ENCODE measurements around the gene RNF14. TPM values are rescaled to one million over a fixed set of nuclear protein-coding genes. Genes with fewer than 3 reads are reported as not detected.

RNF14 gene
- total RNA-seq, 1 experiment from 2014 or later, result 41.9 TPM

DNA sequence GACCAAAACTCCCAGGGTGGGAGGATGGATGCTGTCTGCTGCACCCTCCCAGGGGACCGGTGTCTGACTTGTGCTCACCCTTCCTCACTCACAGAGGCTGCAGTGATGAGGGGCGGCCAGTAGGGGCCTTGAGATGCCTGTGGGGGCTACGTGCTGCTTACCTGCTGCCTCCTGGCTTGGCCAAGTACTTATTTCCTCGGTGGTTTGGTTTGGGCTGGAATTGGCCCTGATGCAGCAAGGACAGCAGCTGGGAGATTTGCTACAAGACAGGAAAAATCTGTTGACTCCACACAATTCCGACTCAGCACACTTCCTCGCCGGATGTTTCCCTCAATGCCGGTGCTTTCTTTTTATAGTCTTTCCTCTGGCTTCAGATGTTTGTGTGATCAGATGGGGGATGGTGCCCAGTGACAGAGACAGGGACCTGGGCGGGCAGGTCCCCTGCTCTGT, 17.5 kb upstream of the RNF14 start:
- no peaks in the 10 kb centered on the region for H3K79me2 ChIP-seq (ENCODE audit: low read length)
- H3K4me1 ChIP-seq (ENCODE audit: low read length), result peaks cover 8% of the 10 kb centered on the region
- DNase-seq, result peak; percentile 80
- no peaks in the 10 kb centered on the region for H3K9me2 ChIP-seq (replicated peaks; ENCODE audit: insufficient read depth, low read length)
- H3K36me3 ChIP-seq (ENCODE audit: insufficient read depth, low read length), result no peaks in the 10 kb centered on the region
- no peak overlapping the region for H3K4me2 ChIP-seq (ENCODE audit: low read depth, low read length, poor library complexity, severe bottlenecking)
- H4K20me1 ChIP-seq (ENCODE audit: insufficient read depth, low read depth, low read length), result no peaks in the 10 kb centered on the region
- H3K27ac ChIP-seq (ENCODE audit: low read length), result no peak overlapping the region
- no peaks in the 10 kb centered on the region for H3K27me3 ChIP-seq (ENCODE audit: low read length)
- H3K9ac ChIP-seq (ENCODE audit: low read length), result no peak overlapping the region
- H3K9me3 ChIP-seq (ENCODE audit: low read length), result no peaks in the 10 kb centered on the region
- no peak overlapping the region for H3K4me3 ChIP-seq (ENCODE audit: low read length)
- H2AFZ ChIP-seq (ENCODE audit: low read length), result no peak overlapping the region

DNA sequence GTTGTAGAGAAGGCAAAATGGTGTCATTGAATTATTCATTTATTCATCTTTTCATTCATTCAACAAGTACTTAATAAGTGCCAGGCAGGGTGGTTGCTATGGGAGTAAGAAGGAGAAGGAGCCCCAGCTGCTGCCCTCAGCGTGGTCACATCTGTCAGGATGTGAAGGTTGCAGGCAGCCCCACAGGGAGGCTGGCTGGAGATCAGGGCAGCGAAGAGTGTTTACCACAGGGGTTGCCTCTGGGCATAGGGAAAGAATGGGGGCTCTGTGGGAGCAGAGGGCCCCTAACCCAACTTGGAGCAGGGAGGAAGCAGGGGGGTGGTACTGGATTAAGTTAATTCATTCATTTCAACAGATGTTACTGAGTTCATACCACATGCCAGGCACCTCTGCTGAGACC, 16.9 kb upstream of the RNF14 start:
- Histone ChIP-seq H3K4me2 (ENCODE audit: low read depth, low read length, poor library complexity, severe bottlenecking) (no peak overlapping the region), H3K79me2 (ENCODE audit: low read length) (no peaks in the 10 kb centered on the region), H3K9me3 (ENCODE audit: low read length) (no peaks in the 10 kb centered on the region), H3K9me2 (replicated peaks; ENCODE audit: insufficient read depth, low read length) (no peaks in the 10 kb centered on the region), H2AFZ (ENCODE audit: low read length) (no peak overlapping the region), H3K36me3 (ENCODE audit: insufficient read depth, low read length) (no peaks in the 10 kb centered on the region), H3K9ac (ENCODE audit: low read length) (no peak overlapping the region), H3K4me3 (ENCODE audit: low read length) (no peak overlapping the region), H3K27ac (ENCODE audit: low read length) (no peak overlapping the region), H3K27me3 (ENCODE audit: low read length) (no peaks in the 10 kb centered on the region), H3K4me1 (ENCODE audit: low read length) (peaks cover 8% of the 10 kb centered on the region), H4K20me1 (ENCODE audit: insufficient read depth, low read depth, low read length) (no peaks in the 10 kb centered on the region)
- no peak for DNase-seq

GRCh38 chr5:141954194-141954593, 14.7 kb upstream of the RNF14 start:
- H3K27me3 ChIP-seq (ENCODE audit: low read length), result no peaks in the 10 kb centered on the region
- H3K4me2 ChIP-seq (ENCODE audit: low read depth, low read length, poor library complexity, severe bottlenecking), result no peak overlapping the region
- no peaks in the 10 kb centered on the region for H3K79me2 ChIP-seq (ENCODE audit: low read length)
- H3K9ac ChIP-seq (ENCODE audit: low read length), result no peak overlapping the region
- H3K36me3 ChIP-seq (ENCODE audit: insufficient read depth, low read length), result no peaks in the 10 kb centered on the region
- no peaks in the 10 kb centered on the region for H3K9me3 ChIP-seq (ENCODE audit: low read length)
- H3K4me1 ChIP-seq (ENCODE audit: low read length), result peaks cover 8% of the 10 kb centered on the region
- no peaks in the 10 kb centered on the region for H4K20me1 ChIP-seq (ENCODE audit: insufficient read depth, low read depth, low read length)
- no peak overlapping the region for H3K27ac ChIP-seq (ENCODE audit: low read length)
- no peak overlapping the region for H2AFZ ChIP-seq (ENCODE audit: low read length)
- no peak overlapping the region for H3K4me3 ChIP-seq (ENCODE audit: low read length)
- no peak for DNase-seq
- H3K9me2 ChIP-seq (replicated peaks; ENCODE audit: insufficient read depth, low read length), result no peaks in the 10 kb centered on the region

GRCh38 chr5:141957367-141957996, 11.4 kb upstream of the RNF14 start:
- H3K9ac ChIP-seq (ENCODE audit: low read length), result no peak overlapping the region
- no peaks in the 10 kb centered on the region for H3K36me3 ChIP-seq (ENCODE audit: insufficient read depth, low read length)
- no peaks in the 10 kb centered on the region for H3K27me3 ChIP-seq (ENCODE audit: low read length)
- H3K9me3 ChIP-seq (ENCODE audit: low read length), result no peaks in the 10 kb centered on the region
- H2AFZ ChIP-seq (ENCODE audit: low read length), result no peak overlapping the region
- H3K4me2 ChIP-seq (ENCODE audit: low read depth, low read length, poor library complexity, severe bottlenecking), result no peak overlapping the region
- DNase-seq, result no peak
- no peak overlapping the region for H3K27ac ChIP-seq (ENCODE audit: low read length)
- H3K79me2 ChIP-seq (ENCODE audit: low read length), result no peaks in the 10 kb centered on the region
- no peaks in the 10 kb centered on the region for H4K20me1 ChIP-seq (ENCODE audit: insufficient read depth, low read depth, low read length)
- peaks cover 21% of the 10 kb centered on the region for H3K4me1 ChIP-seq (ENCODE audit: low read length)
- H3K9me2 ChIP-seq (replicated peaks; ENCODE audit: insufficient read depth, low read length), result no peaks in the 10 kb centered on the region
- H3K4me3 ChIP-seq (ENCODE audit: low read length), result no peak overlapping the region

DNA sequence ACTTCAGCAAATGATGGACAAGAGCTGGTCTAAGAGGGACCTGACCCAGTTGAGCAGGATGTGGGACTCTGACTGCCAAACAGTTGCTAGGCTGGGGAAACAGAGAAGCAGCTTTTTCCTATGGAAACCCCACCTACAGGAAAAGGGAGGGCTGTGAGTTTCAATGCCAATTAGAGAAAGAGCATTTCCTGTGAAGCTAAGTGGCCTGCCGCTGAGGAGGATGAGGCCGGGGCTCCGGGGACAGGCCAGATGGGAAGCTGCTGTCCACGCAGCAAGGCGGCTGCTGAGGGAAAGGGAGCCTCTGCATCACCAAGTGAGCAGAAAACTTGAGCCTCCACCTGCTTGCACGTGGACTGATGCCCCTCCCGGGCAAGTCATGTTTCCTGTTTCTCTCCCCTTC, 10.8 kb upstream of the RNF14 start, which contains the start of gene PCDH12:
Gene PCDH12 (minus strand): TSS at position 90 of the 400 bp plus-strand sequence. CDS start 351 bp downstream, outside the sequence.
- H3K9me2 ChIP-seq (replicated peaks; ENCODE audit: insufficient read depth, low read length), result no peaks in the 10 kb centered on the region
- no peak within 1 kb of the TSS for H2AFZ ChIP-seq (ENCODE audit: low read length)
- H4K20me1 ChIP-seq (ENCODE audit: insufficient read depth, low read depth, low read length), result no peaks in the 10 kb centered on the region
- no peaks in the 10 kb centered on the region for H3K9me3 ChIP-seq (ENCODE audit: low read length)
- no peak within 1 kb of the TSS for H3K27ac ChIP-seq (ENCODE audit: low read length)
- H3K9ac ChIP-seq (ENCODE audit: low read length), result no peak within 1 kb of the TSS
- H3K4me3 ChIP-seq (ENCODE audit: low read length), result no peak within 1 kb of the TSS
- H3K79me2 ChIP-seq (ENCODE audit: low read length), result no peaks in the 10 kb centered on the region
- H3K36me3 ChIP-seq (ENCODE audit: insufficient read depth, low read length), result no peaks in the 10 kb centered on the region
- H3K27me3 ChIP-seq (ENCODE audit: low read length), result no peaks in the 10 kb centered on the region
- H3K4me2 ChIP-seq (ENCODE audit: low read depth, low read length, poor library complexity, severe bottlenecking), result no peak within 1 kb of the TSS
- peaks cover 21% of the 10 kb centered on the region for H3K4me1 ChIP-seq (ENCODE audit: low read length)
- DNase-seq, result no peak

DNA sequence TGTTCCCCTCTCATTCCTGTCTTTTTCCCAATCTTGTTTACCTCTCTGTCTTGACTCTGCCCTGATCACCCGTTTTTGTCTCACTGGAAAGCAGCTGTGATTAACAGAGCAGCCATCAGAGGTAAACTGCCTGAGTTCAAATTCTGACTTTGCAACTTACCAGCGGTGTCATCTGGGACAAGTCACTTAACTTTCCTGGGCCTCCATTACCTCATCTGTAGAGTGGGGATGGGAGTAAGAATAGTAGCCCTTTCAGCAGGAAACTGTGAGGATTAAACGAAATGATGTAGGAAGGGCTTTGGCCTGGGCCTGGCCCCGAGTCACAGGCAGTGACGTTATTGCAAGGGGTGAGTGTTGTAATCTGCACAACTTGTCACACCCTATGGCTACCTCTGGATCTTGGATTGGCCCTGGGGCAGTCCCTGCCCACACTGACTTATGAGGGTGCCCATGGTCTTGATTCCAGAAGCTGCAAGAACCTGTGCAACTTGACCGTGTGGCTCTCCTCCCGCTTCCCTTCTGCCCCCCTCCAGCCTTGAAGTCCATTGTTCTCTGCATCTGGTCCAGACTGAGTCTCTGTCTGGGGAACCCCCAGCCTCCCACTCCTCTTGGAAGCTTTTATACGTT, 10.2 kb upstream of the RNF14 start:
- H4K20me1 ChIP-seq (ENCODE audit: insufficient read depth, low read depth, low read length), result no peaks in the 10 kb centered on the region
- no peak overlapping the region for H3K27ac ChIP-seq (ENCODE audit: low read length)
- peaks cover 21% of the 10 kb centered on the region for H3K4me1 ChIP-seq (ENCODE audit: low read length)
- H3K4me2 ChIP-seq (ENCODE audit: low read depth, low read length, poor library complexity, severe bottlenecking), result no peak overlapping the region
- no peaks in the 10 kb centered on the region for H3K9me2 ChIP-seq (replicated peaks; ENCODE audit: insufficient read depth, low read length)
- no peaks in the 10 kb centered on the region for H3K27me3 ChIP-seq (ENCODE audit: low read length)
- no peak overlapping the region for H3K4me3 ChIP-seq (ENCODE audit: low read length)
- DNase-seq, result no peak
- H3K9me3 ChIP-seq (ENCODE audit: low read length), result no peaks in the 10 kb centered on the region
- H3K79me2 ChIP-seq (ENCODE audit: low read length), result no peaks in the 10 kb centered on the region
- no peak overlapping the region for H3K9ac ChIP-seq (ENCODE audit: low read length)
- no peak overlapping the region for H2AFZ ChIP-seq (ENCODE audit: low read length)
- H3K36me3 ChIP-seq (ENCODE audit: insufficient read depth, low read length), result no peaks in the 10 kb centered on the region

DNA sequence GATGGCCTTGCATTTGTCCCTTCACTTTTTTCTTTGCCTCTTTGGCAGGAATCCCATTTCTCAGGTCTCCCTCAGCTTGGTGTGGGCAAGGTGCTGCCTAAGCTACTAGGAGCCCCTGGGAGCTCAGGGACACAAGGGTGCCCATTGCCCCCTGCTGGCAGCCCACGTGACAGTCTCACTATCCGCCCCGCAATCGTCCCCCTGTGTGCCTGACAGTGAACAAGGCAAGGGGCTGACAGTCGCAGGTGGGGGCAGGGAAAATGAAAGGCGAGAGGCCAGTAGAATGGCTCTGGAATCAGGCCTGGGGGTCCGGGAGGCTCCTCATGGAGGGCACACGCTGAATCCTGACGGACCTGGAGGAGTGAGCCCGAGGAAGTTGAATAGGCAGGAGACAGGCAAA, 8.9 kb upstream of the RNF14 start:
- Histone ChIP-seq H3K9me2 (replicated peaks; ENCODE audit: insufficient read depth, low read length) (no peaks in the 10 kb centered on the region), H3K4me2 (ENCODE audit: low read depth, low read length, poor library complexity, severe bottlenecking) (no peak overlapping the region), H3K79me2 (ENCODE audit: low read length) (no peaks in the 10 kb centered on the region), H3K9me3 (ENCODE audit: low read length) (no peaks in the 10 kb centered on the region), H4K20me1 (ENCODE audit: insufficient read depth, low read depth, low read length) (no peaks in the 10 kb centered on the region), H2AFZ (ENCODE audit: low read length) (no peak overlapping the region), H3K27me3 (ENCODE audit: low read length) (no peaks in the 10 kb centered on the region), H3K36me3 (ENCODE audit: insufficient read depth, low read length) (no peaks in the 10 kb centered on the region), H3K4me1 (ENCODE audit: low read length) (peaks cover 13% of the 10 kb centered on the region), H3K4me3 (ENCODE audit: low read length) (no peak overlapping the region), H3K9ac (ENCODE audit: low read length) (no peak overlapping the region), H3K27ac (ENCODE audit: low read length) (no peak overlapping the region)
- peak; percentile 62 for DNase-seq

DNA sequence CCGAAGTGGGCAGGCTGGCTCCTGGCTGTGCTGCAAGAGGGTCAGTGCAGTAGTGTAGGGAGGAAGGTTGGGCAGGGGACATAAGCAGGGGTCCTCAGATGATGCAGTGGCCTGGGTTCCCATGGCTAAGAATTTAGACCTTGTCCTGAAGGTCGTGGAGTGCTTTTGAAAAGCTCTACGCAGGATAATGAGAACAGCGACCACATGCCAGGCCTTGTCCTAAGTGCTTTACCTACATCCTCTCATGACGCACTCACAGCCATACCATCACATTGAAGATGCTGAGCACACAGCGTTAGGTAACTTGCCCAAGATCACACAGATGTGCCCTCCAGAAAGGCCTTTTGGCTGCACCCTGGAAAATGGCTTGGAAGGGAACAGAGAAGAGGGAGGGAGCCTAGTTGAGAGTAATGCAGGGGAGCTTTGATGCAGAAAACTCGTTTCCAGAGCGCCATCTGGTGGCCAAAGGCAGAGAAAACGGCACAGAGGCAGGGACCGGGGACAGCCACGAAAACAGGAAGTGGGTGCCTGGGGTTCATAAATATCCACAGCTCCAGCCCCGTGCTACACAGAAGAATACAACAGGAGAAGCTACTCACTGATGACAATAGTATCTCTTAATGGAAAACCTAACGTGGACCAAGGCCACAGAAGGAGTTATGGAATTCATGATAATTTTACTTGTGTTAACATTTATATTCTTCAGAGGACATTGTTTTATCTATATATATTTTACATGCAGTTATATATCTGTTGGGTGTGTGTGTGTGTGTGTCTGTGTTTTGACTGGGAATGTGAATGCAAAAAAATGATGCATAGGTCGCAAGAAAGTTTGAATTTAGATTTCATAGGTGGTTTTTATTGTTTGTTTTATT, 8.2 kb upstream of the RNF14 start:
- peak overlapping the region; percentile 56 for H3K4me2 ChIP-seq (ENCODE audit: low read depth, low read length, poor library complexity, severe bottlenecking)
- no peak overlapping the region for H3K27ac ChIP-seq (ENCODE audit: low read length)
- no peak overlapping the region for H3K4me3 ChIP-seq (ENCODE audit: low read length)

More for the DNA sequence above, 8.2 kb upstream of the RNF14 start:
- no peaks in the 10 kb centered on the region for H3K9me2 ChIP-seq (replicated peaks; ENCODE audit: insufficient read depth, low read length)
- no peaks in the 10 kb centered on the region for H3K36me3 ChIP-seq (ENCODE audit: insufficient read depth, low read length)
- H3K4me1 ChIP-seq (ENCODE audit: low read length), result peaks cover 13% of the 10 kb centered on the region
- H3K27me3 ChIP-seq (ENCODE audit: low read length), result no peaks in the 10 kb centered on the region
- peak; percentile 96 for DNase-seq
- peak overlapping the region; percentile 0; the same call in 1 of the 2 replicates for H3K9ac ChIP-seq (ENCODE audit: low read length)
- no peaks in the 10 kb centered on the region for H3K9me3 ChIP-seq (ENCODE audit: low read length)
- no peaks in the 10 kb centered on the region for H3K79me2 ChIP-seq (ENCODE audit: low read length)
- H2AFZ ChIP-seq (ENCODE audit: low read length), result peak overlapping the region; percentile 10
- H4K20me1 ChIP-seq (ENCODE audit: insufficient read depth, low read depth, low read length), result no peaks in the 10 kb centered on the region
